HG02884 (cell line): ENCODE measurements around the gene RDH13.
"Not testable (repeated sequence)": the region's sequence is repeated elsewhere in the genome, so short reads cannot be mapped to it uniquely, and the experiment has no call there.

ENCODE experiments used
- ATAC-seq: cut with Tn5 transposase; IDR thresholded peaks from one replicate; pipeline ENCODE4 v1.9.1; 2021; ENCODE audit warnings: mild to moderate bottlenecking, moderate library complexity; ENCODE audit not compliant: unreplicated experiment

The RDH13 gene

GRCh38 chr19:55062735-55063491 lies at the start of gene RDH13:
RDH13 (minus strand) TSS chr19:55063148; CDS start chr19:55063032, 116 bp downstream.
- ATAC-seq: peak; percentile 79

DNA sequence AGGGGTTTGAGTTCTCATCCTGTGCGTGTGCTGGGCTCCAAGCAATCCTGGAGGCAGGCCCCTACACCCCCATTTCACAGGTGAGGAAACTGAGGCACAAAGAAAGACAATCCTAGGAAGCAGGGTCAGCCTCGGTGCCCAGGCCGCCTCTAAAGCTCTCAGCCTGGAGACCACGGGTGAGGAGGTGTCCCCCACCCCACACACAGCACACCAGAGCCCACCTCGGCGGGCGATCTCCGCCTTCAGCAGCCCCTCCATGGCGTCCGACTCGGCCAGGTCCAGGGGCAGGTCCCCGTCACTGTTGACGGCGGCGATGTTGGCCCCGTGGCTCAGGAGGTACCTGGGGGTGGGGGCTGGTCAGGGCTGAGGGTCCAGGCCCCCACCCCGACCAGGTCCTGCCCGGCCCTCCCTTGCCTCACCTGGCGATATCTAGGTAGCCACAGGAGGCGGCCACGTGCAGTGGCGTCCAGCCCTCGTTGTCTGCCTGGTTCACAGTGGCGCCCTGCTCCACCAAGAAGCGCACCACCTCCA lies 49.4 kb upstream of the RDH13 start:
- ATAC-seq: no peak

DNA sequence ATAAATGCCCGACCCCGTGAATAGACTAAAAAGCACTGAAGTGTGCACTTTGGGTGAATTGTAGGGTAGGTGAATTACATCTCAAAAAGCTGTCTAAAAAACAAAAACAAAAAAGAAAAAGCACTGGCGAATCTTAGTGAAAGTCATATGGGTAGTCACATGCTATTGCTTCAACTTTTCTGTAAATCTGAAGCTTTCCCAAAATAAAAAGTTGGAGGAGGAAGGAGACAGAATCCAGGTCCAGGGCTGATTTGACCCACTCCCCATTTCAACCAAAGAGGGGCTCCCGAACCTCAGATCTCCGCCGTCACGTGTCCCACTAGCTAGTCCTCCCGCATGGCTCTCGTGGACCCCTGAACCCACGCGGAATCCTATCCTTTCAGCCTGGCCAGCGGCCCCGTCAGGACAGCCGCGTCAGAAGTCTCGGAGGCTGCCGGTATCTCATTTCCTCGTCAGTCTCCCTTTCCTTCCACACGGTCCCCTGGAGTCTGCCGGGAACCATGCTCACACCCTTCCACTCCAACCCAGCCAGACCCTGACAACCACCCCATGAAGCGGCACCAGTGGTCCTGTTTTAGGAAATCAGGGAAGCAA lies 48.4 kb upstream of the RDH13 start:
- ATAC-seq: no peak

GRCh38 chr19:55109527-55110291 lies 46.8 kb upstream of the RDH13 start:
- no peak for ATAC-seq

GRCh38 chr19:55107252-55107651 lies 44.3 kb upstream of the RDH13 start:
- ATAC-seq: not testable (repeated sequence)

GRCh38 chr19:55106591-55106990 lies 43.6 kb upstream of the RDH13 start:
- ATAC-seq: no peak

- no peak for ATAC-seq
These were observed 42.3 kb upstream of the RDH13 start for GRCh38 chr19:55105237-55105636.

- ATAC-seq: no peak
These were observed 40.2 kb upstream of the RDH13 start for GRCh38 chr19:55103190-55103589.

DNA sequence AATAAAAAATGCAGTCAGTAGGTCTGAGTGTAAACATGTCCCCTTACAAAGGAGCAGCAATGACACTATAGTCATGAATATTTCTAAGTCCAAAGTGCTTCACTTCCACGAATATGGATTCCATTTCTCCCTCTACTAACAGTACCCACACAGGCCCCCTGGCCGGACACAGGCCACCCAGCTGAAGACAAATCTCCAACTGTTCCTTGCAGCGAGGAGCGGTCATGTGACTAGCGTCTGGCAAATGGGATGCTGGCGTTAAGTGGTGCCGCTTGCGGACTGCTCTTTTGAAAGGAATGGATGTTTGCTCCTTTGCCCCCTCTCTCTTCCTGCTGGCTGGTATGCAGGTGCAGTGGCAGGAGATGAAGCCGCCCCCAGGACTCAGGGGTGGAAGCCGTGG lies 38.3 kb upstream of the RDH13 start:
- ATAC-seq: no peak

GRCh38 chr19:55099557-55100506 lies 36.9 kb upstream of the RDH13 start:
- no peak for ATAC-seq

DNA sequence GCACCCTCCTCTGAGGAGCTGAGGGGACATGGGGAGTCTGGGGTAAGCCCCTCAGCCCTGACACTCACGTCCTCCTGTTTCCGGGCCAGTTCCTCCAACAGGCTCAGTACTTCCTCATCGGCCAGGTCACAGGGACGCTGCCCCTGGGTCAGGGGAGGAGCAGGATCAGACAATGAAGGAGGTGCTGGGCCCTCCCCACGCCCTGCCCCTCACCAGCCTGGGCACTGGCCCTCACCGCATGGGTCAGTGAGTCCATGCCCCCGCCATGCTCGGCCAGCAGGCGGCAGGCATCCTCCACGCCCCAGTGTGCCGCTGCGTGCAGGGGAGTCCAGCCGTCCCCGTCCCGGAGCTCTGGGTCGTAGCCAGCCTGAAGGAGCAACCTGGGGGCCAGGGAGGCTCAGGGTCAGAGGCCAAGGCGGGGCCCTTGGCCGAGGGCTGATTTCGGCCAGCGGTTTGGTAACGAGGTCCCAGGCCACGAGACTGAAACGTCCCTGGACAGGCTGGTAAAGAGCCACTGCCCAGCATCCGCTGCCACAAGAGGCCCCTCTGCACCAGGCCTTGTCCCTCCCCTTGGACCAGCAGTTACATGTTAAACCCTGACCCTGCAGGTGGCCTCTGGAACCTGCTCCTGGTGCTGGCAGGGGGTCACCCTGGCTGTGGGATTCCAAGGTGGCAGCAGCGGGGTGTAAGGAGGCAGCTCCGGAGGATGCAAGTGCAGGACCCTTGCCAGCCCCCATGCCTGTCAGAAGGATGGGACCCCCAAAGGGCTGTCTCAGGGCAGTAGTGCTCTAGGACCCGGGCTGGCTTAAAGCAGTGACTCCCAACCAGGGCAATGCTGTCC lies 36.0 kb upstream of the RDH13 start:
- ATAC-seq: no peak

GRCh38 chr19:55097864-55098715 lies 35.1 kb upstream of the RDH13 start:
- ATAC-seq: no peak

DNA sequence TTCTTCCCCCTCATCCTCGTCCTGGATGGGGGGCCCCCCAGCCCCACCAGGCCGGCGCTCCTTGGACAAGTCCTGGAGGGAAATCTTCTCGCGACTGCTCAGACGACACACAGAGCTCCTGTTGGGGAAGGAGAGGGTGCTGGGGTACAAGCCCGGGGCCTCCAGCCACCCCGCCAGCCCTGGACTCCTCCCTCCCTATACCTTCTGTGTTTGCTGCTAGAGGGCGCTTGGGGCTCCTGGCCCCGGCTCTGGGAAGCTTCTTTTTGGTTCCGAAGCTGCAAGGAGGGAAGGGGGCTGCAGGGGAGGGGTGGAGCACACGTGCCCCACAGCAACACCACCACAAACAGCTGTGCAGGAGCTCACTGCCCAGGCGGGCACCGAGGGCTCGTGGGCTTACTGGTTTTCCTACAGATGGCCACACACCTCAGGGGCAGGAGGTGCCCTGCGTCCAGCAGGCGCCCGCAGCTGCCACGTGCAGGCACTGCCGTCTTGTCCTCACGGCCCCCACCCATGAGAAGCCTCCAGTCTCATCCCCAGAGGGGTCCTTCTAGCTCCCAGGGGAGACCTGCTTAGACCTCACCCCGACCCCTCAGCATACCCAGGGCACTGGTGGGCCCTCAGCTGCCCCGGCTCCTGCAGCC lies 33.2 kb upstream of the RDH13 start:
- ATAC-seq: no peak

DNA sequence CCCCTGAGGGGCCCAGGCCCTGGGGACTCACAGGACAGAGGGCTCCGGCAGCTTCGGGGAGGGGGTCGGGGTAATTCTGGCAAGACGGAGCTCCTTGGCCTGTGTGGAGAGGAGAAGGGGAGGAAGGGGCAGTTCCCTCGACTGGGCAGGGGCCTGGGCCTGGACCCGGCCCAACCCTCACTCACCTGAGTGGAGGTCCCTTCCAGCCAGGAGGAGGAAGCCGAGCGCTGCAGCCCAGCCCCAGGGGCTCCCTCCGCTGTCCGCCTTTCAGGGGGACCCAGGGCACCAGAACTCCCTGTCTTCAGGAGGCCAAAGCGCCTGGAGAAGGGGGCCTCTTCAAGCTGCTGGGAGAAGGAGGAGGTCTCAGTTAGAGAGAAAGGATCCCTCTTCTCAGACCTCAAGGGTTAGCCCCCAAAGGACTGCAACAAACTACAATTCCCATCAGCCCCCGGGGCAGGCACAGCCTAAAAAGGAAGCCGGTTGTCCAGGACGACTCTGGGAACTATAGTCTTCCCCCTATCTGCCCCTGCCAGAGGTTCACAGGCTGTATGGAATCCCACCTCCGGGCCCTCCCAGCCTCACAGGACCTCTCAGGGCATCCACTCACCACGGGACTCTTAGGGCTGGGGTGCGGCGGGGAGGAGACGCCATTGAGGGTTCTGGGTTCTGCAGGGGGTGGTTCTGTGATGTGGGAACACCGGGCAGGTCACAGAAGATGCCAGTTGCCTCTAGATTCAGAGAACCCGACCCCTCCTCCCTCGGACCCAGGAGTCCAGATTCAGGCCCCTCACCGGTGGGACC lies 32.5 kb upstream of the RDH13 start:
- no peak for ATAC-seq

DNA sequence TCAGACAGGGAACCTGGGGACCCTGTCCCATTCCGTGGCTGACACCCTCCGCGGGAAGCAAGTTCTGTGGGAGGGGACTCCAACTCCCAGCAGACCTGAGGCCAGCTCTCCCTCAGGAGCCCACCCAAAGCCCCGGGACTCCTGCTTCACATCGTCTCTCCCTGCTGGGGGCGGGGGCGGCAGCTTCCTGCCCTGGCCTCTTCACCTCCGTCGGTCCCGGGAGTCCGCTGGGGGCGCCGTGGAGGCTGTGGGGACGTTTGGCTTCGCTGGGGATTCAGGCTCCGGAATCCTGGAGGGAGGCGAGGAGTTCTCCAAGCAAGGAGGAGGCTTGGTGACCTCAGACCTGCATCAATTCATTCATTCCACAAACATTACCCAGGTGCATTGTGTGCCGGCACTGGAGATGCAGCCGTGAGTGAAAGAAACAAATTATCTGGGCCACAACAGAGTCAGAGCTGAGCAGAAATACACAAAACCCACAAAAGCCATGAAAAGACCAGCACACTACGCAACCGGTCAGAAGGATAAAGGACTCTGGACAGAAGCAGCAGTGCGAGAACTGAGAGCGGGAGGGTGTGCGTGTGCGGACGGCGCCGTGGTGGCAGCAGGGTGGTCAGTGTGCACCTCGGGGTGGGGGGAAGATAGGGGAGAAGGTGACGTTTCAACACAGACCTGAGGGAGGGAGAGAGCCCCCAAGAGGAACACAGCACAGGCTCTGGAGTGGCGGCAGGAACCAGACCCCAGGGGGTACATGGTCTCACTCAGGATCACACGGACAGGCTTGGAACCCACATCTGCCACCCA lies 31.7 kb upstream of the RDH13 start:
- no peak for ATAC-seq

DNA sequence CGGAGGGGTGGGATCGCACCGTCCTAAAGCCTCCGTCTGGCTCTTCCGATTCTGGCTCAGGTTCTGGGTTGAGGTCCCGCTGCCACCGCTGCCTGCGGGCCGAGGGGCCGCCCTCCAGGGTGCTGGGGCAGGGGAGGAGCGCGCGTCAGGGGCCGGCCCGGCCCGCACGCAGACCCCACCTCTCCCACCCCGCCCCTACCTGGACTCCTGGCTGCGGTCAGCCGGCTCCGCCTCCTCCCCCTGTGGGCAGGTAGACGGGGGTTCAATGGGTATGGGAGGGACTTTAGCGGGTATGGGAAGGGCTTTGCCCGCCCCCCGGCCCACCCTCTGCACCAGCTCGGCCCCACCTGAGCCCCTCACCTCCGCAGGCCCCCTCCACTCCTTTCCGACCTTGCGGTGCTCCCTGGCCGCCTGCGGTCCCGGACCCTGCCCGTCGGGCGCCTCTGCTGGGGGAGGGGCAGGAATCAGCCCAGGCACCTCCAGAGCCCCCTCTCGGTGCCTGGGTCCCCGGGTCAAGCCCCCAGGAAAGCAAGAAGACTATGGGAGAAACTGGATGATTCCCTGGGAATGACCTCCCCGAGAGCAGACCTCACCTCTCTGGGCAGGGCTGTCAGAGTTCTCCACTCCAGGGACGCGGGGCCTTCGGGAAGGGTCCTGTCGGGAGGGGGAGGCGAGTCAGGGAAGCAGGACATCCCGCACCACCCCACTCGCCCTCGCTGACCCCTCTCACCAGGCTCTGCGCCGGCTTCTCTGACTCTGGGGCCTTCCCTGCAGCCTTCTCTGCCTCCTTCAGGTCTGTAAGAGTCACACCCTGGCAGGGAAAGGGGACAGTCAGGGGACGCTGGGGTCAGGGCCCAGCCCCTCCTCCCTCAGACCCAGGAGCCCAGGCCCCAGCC lies 29.7 kb upstream of the RDH13 start:
- ATAC-seq: no peak
